NCI-H1417 (cell line): ENCODE results near the gene C6orf47.
A peak's percentile ranks its signal among the peaks of the same experiment; 100 is the strongest.

Experiments used
- DNase-seq, 3 experiments: peaks; one replicate each; lab custom pipeline; 2025; lab: John Stamatoyannopoulos, UW

The C6orf47 gene

GRCh38 chr6:31687860-31688693 lies 27.5 kb upstream of the C6orf47 start:
- no peak for DNase-seq

- no peak for DNase-seq
Measured at GRCh38 chr6:31687321-31687720, 26.7 kb upstream of the C6orf47 start.

- DNase-seq, result no peak
Measured at GRCh38 chr6:31686483-31686882, 25.9 kb upstream of the C6orf47 start.

- peak in 1 of 3 experiments; percentile 22 for DNase-seq
Measured at GRCh38 chr6:31683591-31683990, 23.0 kb upstream of the C6orf47 start.

- DNase-seq, result peak; percentile 42 to 78 (median 75)
Measured at GRCh38 chr6:31681135-31681671, 20.6 kb upstream of the C6orf47 start.

GRCh38 chr6:31680226-31681134 lies 19.9 kb upstream of the C6orf47 start, which contains the start of gene LY6G5C:
Gene LY6G5C (minus strand): TSS chr6:31681067. CDS start chr6:31680373, 694 bp downstream.
- DNase-seq, result peak; percentile 68 to 89 (median 73)

- DNase-seq, result no peak
Measured at GRCh38 chr6:31677955-31678354, 17.4 kb upstream of the C6orf47 start.

GRCh38 chr6:31676904-31677303 lies 16.3 kb upstream of the C6orf47 start:
- no peak for DNase-seq

GRCh38 chr6:31676322-31676903 lies 15.8 kb upstream of the C6orf47 start:
- no peak for DNase-seq

GRCh38 chr6:31669676-31670075 lies 9.1 kb upstream of the C6orf47 start, which contains the start of gene LY6G5B:
Gene LY6G5B (plus strand): TSS chr6:31669976. CDS start chr6:31670951, 975 bp downstream.
- no peak for DNase-seq

GRCh38 chr6:31666337-31666965 lies 5.9 kb upstream of the C6orf47 start:
- DNase-seq, result no peak

- peak; percentile 95 to 98 (median 95) for DNase-seq
Measured at GRCh38 chr6:31665501-31666336, 5.1 kb upstream of the C6orf47 start, which contains the start of gene CSNK2B. Gene CSNK2B (plus strand): TSS chr6:31666080. CDS start chr6:31666832, 752 bp downstream.

GRCh38 chr6:31664790-31665500 lies 4.4 kb upstream of the C6orf47 start, which contains the start of gene GPANK1:
Gene GPANK1 (minus strand): TSS chr6:31664997. CDS start chr6:31664478, 519 bp downstream.
- DNase-seq, result peak; percentile 86 to 96 (median 94)

- peak in 2 of 3 experiments; percentile 30 to 50 for DNase-seq
Measured at GRCh38 chr6:31663961-31664789, 3.6 kb upstream of the C6orf47 start.

GRCh38 chr6:31663126-31663960 lies 2.8 kb upstream of the C6orf47 start:
- no peak for DNase-seq

GRCh38 chr6:31662124-31662723 lies 1.6 kb upstream of the C6orf47 start:
- DNase-seq, result no peak
